Activated CD4-positive, alpha-beta T cell treated with anti-CD3 and anti-CD28 coated beads, Interleukin-2, amount 10 ng/mL, durations not matched to agents 7 days and 5 days (primary cell): ENCODE results near the gene GOLGA7B. TPM values are rescaled to one million over a fixed set of nuclear protein-coding genes. Genes with fewer than 3 reads are reported as not detected.

Experiments
- CTCF ChIA-PET: fragments of 350-600 bp; sonication (Branson Sonifier 250); formaldehyde crosslinking; loops from one replicate; lab custom pipeline; 2021; ENCODE audit warnings: antibody characterized with exemption; lab: Charles Lee
- POLR2A ChIA-PET: fragments of 350-600 bp; sonication (Branson Sonifier 250); formaldehyde crosslinking; loops from one replicate; lab custom pipeline; 2021; ENCODE audit warnings: antibody characterized with exemption; lab: Charles Lee
- DNase-seq: peaks from one replicate; pipeline ENCODE4 v3.0.0-alpha.2; 2020
- H3K27ac Mint-ChIP-seq: one replicate; pipeline ENCODE4 v1.8.0; 2021; ENCODE audit warnings: mild to moderate bottlenecking, moderate library complexity, mixed read lengths
- H3K27me3 Mint-ChIP-seq: one replicate; pipeline ENCODE4 v1.8.0; 2021; ENCODE audit warnings: mixed read lengths
- H3K36me3 Mint-ChIP-seq: one replicate; pipeline ENCODE4 v1.8.0; 2021; ENCODE audit warnings: low read depth, mixed read lengths
- H3K4me1 Mint-ChIP-seq: one replicate; pipeline ENCODE4 v1.8.0; 2021; ENCODE audit warnings: mixed read lengths
- H3K4me3 Mint-ChIP-seq: one replicate; pipeline ENCODE4 v1.8.0; 2021; ENCODE audit warnings: mild to moderate bottlenecking, moderate library complexity, mixed read lengths
- H3K9me3 Mint-ChIP-seq: one replicate; pipeline ENCODE4 v1.8.0; 2021; ENCODE audit warnings: mixed read lengths
- total RNA-seq, 2 experiments: library from RNA; stranded (reverse); gene quantifications; one replicate each; pipeline ENCODE4 v1.2.3, GENCODE V29; 2021

The GOLGA7B gene
- total RNA-seq, 2 experiments from 2014 or later = 12.2 to 12.6 TPM

- Mint-ChIP-seq H3K27ac (no peak overlapping the region), H3K9me3 (no peaks in the 10 kb centered on the region), H3K4me3 (no peak overlapping the region), H3K36me3 (no peaks in the 10 kb centered on the region), H3K4me1 (peaks cover 5% of the 10 kb centered on the region), H3K27me3 (peaks cover 14% of the 10 kb centered on the region)
- ChIA-PET CTCF (interaction anchor here (1.8 to 2.1 kb wide), 2 partner anchors 14 to 82 kb away, joined by 4 to 8 read pairs; no protein-coding TSS in a partner anchor), POLR2A (no interaction called here)
- DNase-seq = no peak
Measured at GRCh38 chr10:97874332-97874731, 24.7 kb downstream of the GOLGA7B start.

DNA sequence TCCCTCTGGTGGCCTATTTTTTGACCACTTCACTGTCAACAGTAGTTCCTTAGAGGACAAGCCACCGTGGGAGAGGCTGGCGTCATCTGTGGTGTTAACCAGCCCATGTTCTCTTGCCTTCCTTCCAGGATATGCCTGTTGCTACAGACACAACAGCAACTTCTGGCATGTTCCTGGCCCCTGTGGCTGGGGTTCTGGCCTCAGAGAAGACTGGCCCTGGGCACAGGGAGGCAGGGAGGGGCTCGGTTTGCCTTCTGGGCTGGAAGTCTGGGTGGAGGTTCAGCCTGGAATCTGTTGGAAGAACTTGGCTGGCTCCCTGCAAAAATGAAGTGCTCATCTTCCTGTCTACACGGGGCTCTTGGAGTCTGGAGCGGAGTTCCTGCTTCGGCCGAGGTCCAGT, 25.7 kb downstream of the GOLGA7B start:
- ChIA-PET POLR2A (no interaction called here), CTCF (interaction anchor here (2.1 kb wide), 1 partner anchor 83 kb away, joined by 8 read pairs; no protein-coding TSS in a partner anchor)
- Mint-ChIP-seq H3K36me3 (no peaks in the 10 kb centered on the region), H3K9me3 (no peaks in the 10 kb centered on the region), H3K4me1 (no peaks in the 10 kb centered on the region), H3K27me3 (peaks cover 13% of the 10 kb centered on the region), H3K27ac (no peak overlapping the region), H3K4me3 (no peak overlapping the region)
- no peak for DNase-seq

- Mint-ChIP-seq H3K4me3 (no peak overlapping the region), H3K9me3 (no peaks in the 10 kb centered on the region), H3K27ac (no peak overlapping the region), H3K27me3 (peaks cover 11% of the 10 kb centered on the region), H3K36me3 (no peaks in the 10 kb centered on the region), H3K4me1 (no peaks in the 10 kb centered on the region)
- no peak for DNase-seq
- CTCF ChIA-PET = no interaction called here
- POLR2A ChIA-PET = no interaction called here
Measured at GRCh38 chr10:97876402-97876801, 26.8 kb downstream of the GOLGA7B start.

GRCh38 chr10:97879241-97879640, 29.6 kb downstream of the GOLGA7B start:
- H3K9me3 Mint-ChIP-seq = no peaks in the 10 kb centered on the region
- H3K4me1 Mint-ChIP-seq = no peaks in the 10 kb centered on the region
- POLR2A ChIA-PET = interaction anchor here (0.7 kb wide), 1 partner anchor 78 kb away, joined by 3 read pairs; no protein-coding TSS in a partner anchor
- H3K36me3 Mint-ChIP-seq = no peaks in the 10 kb centered on the region
- CTCF ChIA-PET = interaction anchor here (1.0 to 1.6 kb wide), 3 partner anchors 10 to 87 kb away, joined by 3 to 6 read pairs (median 4); no protein-coding TSS in a partner anchor
- no peak overlapping the region for H3K4me3 Mint-ChIP-seq
- no peak overlapping the region for H3K27ac Mint-ChIP-seq
- no peak for DNase-seq
- peaks cover 5% of the 10 kb centered on the region for H3K27me3 Mint-ChIP-seq

DNA sequence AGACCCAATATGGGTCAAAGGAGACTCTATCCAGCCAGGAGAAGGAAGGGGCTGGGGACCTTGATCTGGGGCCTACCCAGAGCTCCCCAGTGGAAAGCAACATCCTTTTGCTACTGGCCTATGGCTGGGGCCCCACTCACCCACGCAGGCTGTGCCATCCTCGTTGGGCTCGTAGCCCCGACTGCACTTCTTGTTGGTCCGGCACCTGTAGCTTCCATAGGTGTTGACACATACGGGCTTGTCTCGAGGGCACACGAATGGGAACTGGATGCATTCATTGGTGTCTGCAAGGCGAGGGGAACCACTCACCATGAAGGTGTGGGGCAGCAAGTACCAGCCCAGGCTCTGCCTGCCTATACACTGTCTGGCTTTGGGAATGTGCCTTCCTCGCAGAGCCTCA, 30.5 kb downstream of the GOLGA7B start:
- no peaks in the 10 kb centered on the region for H3K9me3 Mint-ChIP-seq
- no peak for DNase-seq
- no peaks in the 10 kb centered on the region for H3K4me1 Mint-ChIP-seq
- ChIA-PET CTCF (interaction anchor here (1.0 to 1.6 kb wide), 3 partner anchors 11 to 88 kb away, joined by 3 to 6 read pairs (median 3); no protein-coding TSS in a partner anchor), POLR2A (no interaction called here)
- no peaks in the 10 kb centered on the region for H3K36me3 Mint-ChIP-seq
- H3K27me3 Mint-ChIP-seq = peaks cover 5% of the 10 kb centered on the region
- H3K27ac Mint-ChIP-seq = no peak overlapping the region
- H3K4me3 Mint-ChIP-seq = no peak overlapping the region

DNA sequence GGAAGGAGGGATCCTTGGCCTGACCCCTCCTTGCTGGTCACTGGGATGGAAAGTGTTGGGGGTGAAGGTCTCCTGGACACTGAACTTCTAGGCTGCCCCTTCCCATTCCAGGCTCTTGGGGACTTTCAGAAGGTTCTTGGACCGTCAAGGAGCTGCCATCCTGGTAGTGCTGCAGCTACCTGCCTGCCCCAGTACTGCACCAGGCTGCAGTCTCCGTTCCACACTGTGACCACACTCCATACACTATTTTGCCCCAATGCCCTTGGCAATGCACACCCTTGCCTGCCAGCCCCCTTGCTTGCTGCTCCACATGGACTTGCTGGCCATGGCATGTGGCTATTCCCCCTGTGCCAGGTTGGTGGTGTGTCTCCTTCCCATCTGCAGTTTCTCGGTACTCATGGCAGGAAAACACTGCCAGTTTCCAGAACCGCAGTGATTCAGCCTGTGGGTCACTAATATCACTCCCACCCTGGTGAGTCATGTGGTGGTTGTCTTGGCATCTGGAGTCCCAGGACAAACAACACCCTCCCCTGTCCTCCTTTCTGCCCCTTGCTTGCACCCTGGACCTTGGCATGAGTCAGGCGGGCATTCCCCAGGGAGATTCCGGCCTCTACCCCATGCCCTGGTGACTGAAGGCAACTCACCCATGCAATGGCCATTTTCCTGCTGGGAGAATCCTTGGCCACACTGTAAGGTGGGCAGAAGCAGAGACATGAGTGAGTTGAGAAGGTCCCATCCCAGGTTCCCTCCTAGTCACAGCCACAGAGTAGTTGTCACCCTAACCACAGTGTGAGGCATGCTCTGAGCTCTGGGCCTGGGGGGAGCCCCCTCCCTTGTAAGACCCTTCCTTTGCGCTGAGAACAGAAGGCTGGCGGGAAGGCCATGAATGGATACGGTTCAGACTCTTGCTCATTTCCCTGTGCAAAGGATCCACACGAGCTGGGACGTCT, 32.8 kb downstream of the GOLGA7B start:
- Mint-ChIP-seq H3K4me1 (no peaks in the 10 kb centered on the region), H3K9me3 (no peaks in the 10 kb centered on the region), H3K27ac (no peak overlapping the region), H3K4me3 (no peak overlapping the region), H3K27me3 (peaks cover 1% of the 10 kb centered on the region), H3K36me3 (no peaks in the 10 kb centered on the region)
- POLR2A ChIA-PET = no interaction called here
- CTCF ChIA-PET = interaction anchor here (1.1 kb wide), 1 partner anchor 90 kb away, joined by 3 read pairs; no protein-coding TSS in a partner anchor
- DNase-seq = no peak

GRCh38 chr10:97883092-97883485, 33.4 kb downstream of the GOLGA7B start:
- H3K9me3 Mint-ChIP-seq = no peaks in the 10 kb centered on the region
- no peak for DNase-seq
- ChIA-PET CTCF (interaction anchor here (0.6 kb wide), 1 partner anchor 204 kb away, joined by 4 read pairs; no protein-coding TSS in a partner anchor), POLR2A (no interaction called here)
- no peaks in the 10 kb centered on the region for H3K27me3 Mint-ChIP-seq
- H3K36me3 Mint-ChIP-seq = no peaks in the 10 kb centered on the region
- no peaks in the 10 kb centered on the region for H3K4me1 Mint-ChIP-seq
- no peak overlapping the region for H3K27ac Mint-ChIP-seq
- H3K4me3 Mint-ChIP-seq = no peak overlapping the region

GRCh38 chr10:97886286-97886685, 36.6 kb downstream of the GOLGA7B start:
- no peak for DNase-seq
- no peak overlapping the region for H3K27ac Mint-ChIP-seq
- POLR2A ChIA-PET = no interaction called here
- H3K36me3 Mint-ChIP-seq = no peaks in the 10 kb centered on the region
- no peaks in the 10 kb centered on the region for H3K9me3 Mint-ChIP-seq
- H3K27me3 Mint-ChIP-seq = peaks cover 1% of the 10 kb centered on the region
- CTCF ChIA-PET = interaction anchor here (0.6 kb wide), 2 partner anchors 129 to 1488 kb away, joined by 3 to 4 read pairs; no protein-coding TSS in a partner anchor
- no peak overlapping the region for H3K4me3 Mint-ChIP-seq
- H3K4me1 Mint-ChIP-seq = no peaks in the 10 kb centered on the region

GRCh38 chr10:97887399-97887798, 37.8 kb downstream of the GOLGA7B start:
- ChIA-PET POLR2A (no interaction called here), CTCF (interaction anchor here (1.1 kb wide), 1 partner anchor 17 kb away, joined by 3 read pairs; no protein-coding TSS in a partner anchor)
- Mint-ChIP-seq H3K9me3 (no peaks in the 10 kb centered on the region), H3K36me3 (no peaks in the 10 kb centered on the region), H3K27ac (no peak overlapping the region), H3K4me1 (no peaks in the 10 kb centered on the region), H3K27me3 (peaks cover 6% of the 10 kb centered on the region), H3K4me3 (no peak overlapping the region)
- DNase-seq = no peak

DNA sequence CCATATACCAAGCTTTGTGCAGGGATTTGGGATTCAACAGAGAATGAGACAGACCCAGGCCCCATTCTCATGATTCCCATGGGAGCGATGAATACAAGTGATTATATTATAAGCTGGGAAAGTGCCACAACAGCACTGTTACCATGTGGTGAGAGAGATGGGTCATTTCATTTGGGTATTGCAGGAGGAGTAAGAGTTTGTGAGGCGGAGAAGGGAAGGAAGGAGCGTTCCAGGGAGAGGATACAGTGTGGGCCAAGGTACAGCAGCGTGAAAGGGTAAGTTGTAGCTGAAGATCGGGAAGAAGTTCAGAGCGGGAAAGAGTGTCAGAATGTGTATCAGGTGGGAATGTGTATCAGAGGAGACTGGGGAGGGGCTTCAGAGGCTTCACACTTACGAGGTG, 38.5 kb downstream of the GOLGA7B start:
- H3K27me3 Mint-ChIP-seq = peaks cover 6% of the 10 kb centered on the region
- no peak overlapping the region for H3K27ac Mint-ChIP-seq
- H3K36me3 Mint-ChIP-seq = no peaks in the 10 kb centered on the region
- H3K4me3 Mint-ChIP-seq = no peak overlapping the region
- ChIA-PET POLR2A (no interaction called here), CTCF (interaction anchor here (1.1 to 1.2 kb wide), 2 partner anchors 14 to 17 kb away, joined by 3 to 4 read pairs; no protein-coding TSS in a partner anchor)
- no peak for DNase-seq
- no peaks in the 10 kb centered on the region for H3K4me1 Mint-ChIP-seq
- H3K9me3 Mint-ChIP-seq = no peaks in the 10 kb centered on the region

DNA sequence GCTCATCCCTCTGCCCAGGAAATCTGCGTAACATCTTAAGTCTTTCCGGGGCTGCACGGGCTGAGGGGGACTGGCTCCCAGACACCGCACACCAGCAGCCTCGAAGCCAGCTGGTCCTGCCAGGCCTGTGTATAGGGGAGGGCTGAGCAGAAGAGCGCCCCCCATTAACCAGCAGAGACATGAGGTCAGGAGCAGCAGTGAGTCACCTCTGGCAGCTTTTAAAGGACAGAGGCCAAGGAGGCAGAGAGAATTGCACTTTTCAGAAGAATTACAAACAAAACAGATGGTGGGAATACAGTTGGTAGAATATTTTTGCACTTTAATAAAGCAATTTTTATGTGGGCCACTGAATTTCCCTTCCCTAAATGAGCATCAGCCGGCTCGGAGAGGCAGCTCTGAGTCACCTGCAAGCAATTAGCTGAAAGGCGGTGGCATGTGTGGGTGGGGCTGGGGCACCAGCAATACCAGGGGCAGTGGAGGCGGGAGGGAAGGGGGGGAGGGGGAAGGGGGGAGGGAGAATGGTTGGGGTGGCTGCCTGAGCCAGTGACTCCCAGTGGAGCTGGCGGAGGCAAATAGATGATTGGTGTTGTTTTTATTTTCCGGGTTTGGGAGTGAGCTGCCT, 39.1 kb downstream of the GOLGA7B start:
- Mint-ChIP-seq H3K9me3 (no peaks in the 10 kb centered on the region), H3K4me3 (no peak overlapping the region), H3K4me1 (no peaks in the 10 kb centered on the region), H3K27me3 (peaks cover 8% of the 10 kb centered on the region), H3K36me3 (no peaks in the 10 kb centered on the region), H3K27ac (no peak overlapping the region)
- ChIA-PET CTCF (interaction anchor here (1.2 kb wide), 1 partner anchor 15 kb away, joined by 4 read pairs; no protein-coding TSS in a partner anchor), POLR2A (no interaction called here)
- DNase-seq = no peak

DNA sequence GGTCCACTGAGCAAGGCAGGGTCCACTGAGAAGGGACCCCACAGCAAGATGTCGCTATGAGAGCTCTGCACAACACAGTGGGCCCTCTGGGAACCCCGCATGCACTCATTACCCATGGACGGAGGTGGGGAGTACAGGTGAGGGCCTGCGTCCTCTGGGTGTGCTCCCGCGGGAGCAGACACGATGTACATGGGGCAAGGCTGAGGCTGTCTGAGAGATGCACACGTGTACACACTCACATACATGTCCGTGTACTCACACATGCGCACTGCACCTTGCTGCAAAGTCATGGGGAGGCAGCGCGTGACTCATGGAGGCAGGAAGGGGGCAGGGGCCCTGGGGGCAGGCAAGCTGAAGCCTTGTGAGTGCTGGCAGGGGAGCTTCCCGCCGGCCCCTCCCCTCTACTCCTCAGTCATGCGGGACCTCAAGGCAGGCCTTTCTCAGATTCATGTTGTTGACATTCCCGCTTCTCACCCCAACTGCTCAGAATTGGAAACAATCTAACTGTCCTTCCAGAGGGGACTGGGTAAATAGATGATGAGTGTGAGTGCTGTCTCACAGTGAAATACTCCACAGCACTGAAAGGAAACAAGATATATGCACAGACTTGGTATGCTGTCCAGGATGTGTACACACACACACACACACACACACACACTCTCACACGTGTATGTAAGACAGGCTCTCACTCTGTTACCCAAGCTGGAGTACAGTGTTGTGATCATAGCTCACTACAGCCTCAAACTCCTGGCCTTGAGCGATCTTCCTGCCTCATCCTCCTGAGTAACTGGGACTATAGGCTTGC, 40.0 kb downstream of the GOLGA7B start:
- ChIA-PET POLR2A (no interaction called here), CTCF (interaction anchor here (0.5 kb wide), 1 partner anchor 17 kb away, joined by 4 read pairs; no protein-coding TSS in a partner anchor)
- Mint-ChIP-seq H3K27me3 (peaks cover 9% of the 10 kb centered on the region), H3K36me3 (no peaks in the 10 kb centered on the region), H3K4me1 (no peaks in the 10 kb centered on the region), H3K4me3 (no peak overlapping the region), H3K9me3 (no peaks in the 10 kb centered on the region), H3K27ac (no peak overlapping the region)
- no peak for DNase-seq
